Activated CD4-positive, alpha-beta T cell treated with anti-CD3 and anti-CD28 coated beads, Interleukin-2, Interleukin-6, amounts not matched to agents 100 ng/mL and 50 ng/mL, durations not matched to agents 16 hours and 8 hours (primary cell): ENCODE results near the gene C7orf25.

Experiments
- DNase-seq: peaks from one replicate; pipeline ENCODE4 v3.0.0-alpha.2; 2020

C7orf25 gene

DNA sequence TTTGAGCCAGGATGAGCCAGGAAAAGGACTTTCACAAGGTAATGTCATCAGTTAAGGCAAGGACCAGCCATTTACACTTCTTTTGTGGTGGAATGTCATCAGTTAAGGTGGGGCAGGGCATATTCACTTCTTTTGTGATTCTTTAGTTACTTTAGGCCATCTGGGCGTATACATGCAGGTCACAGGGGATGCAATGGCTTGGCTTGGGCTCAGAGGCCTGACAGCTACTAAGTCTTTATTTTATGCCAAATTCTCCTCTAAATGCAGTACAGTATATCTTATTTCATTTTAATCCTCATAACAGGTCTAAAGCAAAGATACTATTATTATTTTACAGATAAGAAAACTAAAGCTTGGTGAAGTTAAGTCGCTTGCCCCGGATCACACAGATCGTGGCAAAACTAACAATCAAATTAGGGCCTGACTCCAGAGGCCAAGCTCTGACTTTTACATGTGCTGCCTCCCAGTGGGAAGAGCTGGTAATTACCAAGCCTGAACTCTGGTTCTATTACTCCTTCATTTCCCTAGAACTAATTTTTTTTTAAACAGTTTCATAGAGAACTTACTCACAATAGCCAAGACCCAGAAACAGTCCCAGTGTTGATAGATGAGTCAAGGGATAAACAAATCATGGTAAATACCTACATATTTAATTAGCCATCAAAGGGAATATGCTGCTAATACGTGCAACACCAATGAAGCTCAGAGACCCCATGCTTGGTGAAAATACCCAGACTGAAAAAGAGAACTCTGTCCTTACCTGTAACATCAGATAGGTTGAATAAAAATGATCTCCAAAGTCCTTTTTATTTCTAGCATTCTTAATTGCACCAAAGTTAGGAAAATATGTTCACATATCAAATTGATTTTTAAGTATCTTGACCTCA is 35.4 kb downstream of the C7orf25 start:
- DNase-seq, result peak; percentile 69

DNA sequence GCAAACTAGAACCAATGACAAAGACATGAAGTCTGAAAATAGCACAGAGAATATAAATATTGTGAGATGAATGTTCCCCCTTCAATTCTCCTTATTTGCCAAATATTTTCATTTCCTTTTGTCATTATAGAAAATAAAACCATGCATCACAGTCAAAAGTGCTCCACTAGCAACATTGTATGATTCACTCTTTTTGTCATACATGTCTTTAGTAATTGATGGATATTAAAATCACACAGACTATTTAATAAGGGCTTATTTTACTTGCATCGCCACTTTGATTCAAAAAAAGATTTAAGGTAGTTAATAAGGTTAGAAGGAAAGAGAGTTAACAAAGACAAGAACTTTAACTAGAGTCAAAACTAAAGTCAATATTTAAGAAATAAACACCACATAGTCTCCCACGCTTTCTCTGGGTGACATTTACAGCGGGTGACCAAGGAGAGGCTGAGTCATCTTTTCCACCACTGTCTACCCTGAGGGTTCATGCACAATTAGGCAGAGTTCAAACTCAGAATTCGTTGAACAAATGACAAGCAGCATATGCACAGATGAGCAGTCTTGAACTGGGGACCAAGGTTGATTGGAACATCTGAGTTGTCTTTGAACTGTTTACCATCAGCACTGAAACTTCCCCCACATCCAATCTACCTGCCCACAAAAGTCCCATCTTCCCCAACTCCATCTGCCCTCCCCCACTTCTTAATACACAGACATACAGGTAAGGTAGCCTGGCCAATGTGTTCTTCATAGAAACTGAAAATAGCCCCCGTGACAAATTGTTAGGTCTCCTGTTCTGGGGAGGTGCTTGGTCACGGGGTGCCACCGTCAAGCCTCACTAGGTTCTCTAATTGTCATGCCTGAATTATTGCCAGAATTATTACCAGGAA is 42.5 kb downstream of the C7orf25 start:
- peak; percentile 81 for DNase-seq

DNA sequence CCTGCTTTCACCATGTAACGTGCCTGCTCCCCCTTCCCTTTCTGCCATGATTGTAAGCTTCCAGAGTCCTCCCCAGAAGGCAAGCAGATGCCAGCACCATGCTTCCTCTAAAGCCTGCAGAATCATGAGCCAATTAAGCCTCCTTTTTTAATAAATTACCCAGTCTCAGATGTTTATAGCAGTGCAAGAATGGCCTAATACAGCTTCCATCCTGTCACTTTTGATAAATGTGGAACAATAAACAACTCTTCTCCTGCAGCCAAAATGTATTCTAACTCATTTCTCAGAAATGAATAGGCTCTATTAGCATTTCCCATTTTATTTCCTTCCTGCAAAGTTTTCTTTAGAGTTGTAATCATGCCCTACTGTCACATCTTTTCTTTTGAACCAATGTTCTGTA is 43.4 kb downstream of the C7orf25 start:
- no peak for DNase-seq
